Neural progenitor cell (in vitro differentiated cells): ENCODE data around the gene GALNT3. TPM values are rescaled to one million over a fixed set of nuclear protein-coding genes. Genes with fewer than 3 reads are reported as not detected.

Experiments
- DNase-seq: peaks from one replicate; pipeline ENCODE4 v3.0.0-alpha.2; 2016; ENCODE audit warnings: low spot score
- H2AFZ ChIP-seq: fragments of 200-600 bp; sonication (generic); replicated peaks from 2 replicates; pipeline ENCODE4 v1.6.1; 2016; ENCODE audit warnings: antibody characterized with exemption
- H3F3A ChIP-seq: fragments of 200-600 bp; sonication (generic); 2 replicates; pipeline ENCODE4 v1.6.1; 2016; ENCODE audit warnings: antibody characterized with exemption, low read depth
- H3K27ac ChIP-seq: fragments of 200-600 bp; sonication (generic); 2 replicates; pipeline ENCODE4 v1.5.1; 2016; ENCODE audit warnings: mild to moderate bottlenecking
- H3K27me3 ChIP-seq: fragments of 200-600 bp; sonication (generic); 2 replicates; pipeline ENCODE4 v1.6.1; 2016; ENCODE audit warnings: mild to moderate bottlenecking, moderate library complexity
- H3K36me3 ChIP-seq: fragments of 200-600 bp; sonication (generic); 2 replicates; pipeline ENCODE4 v1.5.1; 2016
- H3K4me1 ChIP-seq: fragments of 200-600 bp; sonication (generic); 2 replicates; pipeline ENCODE4 v1.6.1; 2016; ENCODE audit warnings: mixed run types
- H3K4me2 ChIP-seq: fragments of 200-600 bp; sonication (generic); 2 replicates; pipeline ENCODE4 v1.6.1; 2016
- H3K4me3 ChIP-seq: fragments of 200-600 bp; sonication (generic); 2 replicates; pipeline ENCODE4 v1.5.1; 2016
- H3K79me2 ChIP-seq: fragments of 200-600 bp; sonication (generic); 2 replicates; pipeline ENCODE4 v1.6.1; 2016; ENCODE audit warnings: low read depth
- H3K9ac ChIP-seq: fragments of 200-600 bp; sonication (generic); 2 replicates; pipeline ENCODE4 v1.6.1; 2016
- H3K9me3 ChIP-seq: fragments of 200-600 bp; sonication (generic); 2 replicates; pipeline ENCODE4 v1.5.1; 2016; ENCODE audit warnings: low read depth
- H4K20me1 ChIP-seq: fragments of 200-600 bp; sonication (generic); 2 replicates; pipeline ENCODE4 v1.6.1; 2016; ENCODE audit warnings: low read depth
- H3K27ac Mint-ChIP-seq: 3 replicates; pipeline ENCODE4 v1.8.0; 2021; ENCODE audit warnings: mixed read lengths
- H3K27me3 Mint-ChIP-seq: 2 replicates; pipeline ENCODE4 v1.8.0; 2022; ENCODE audit warnings: low read depth, mild to moderate bottlenecking, inconsistent platforms, moderate library complexity, mixed read lengths; ENCODE audit not compliant: insufficient read depth
- H3K36me3 Mint-ChIP-seq: 3 replicates; pipeline ENCODE4 v1.8.0; 2021; ENCODE audit warnings: mixed read lengths
- H3K4me1 Mint-ChIP-seq: 3 replicates; pipeline ENCODE4 v1.8.0; 2021; ENCODE audit warnings: mixed read lengths
- H3K4me3 Mint-ChIP-seq: 3 replicates; pipeline ENCODE4 v1.8.0; 2021; ENCODE audit warnings: mild to moderate bottlenecking, moderate library complexity, mixed read lengths
- H3K9me3 Mint-ChIP-seq: 3 replicates; pipeline ENCODE4 v1.8.0; 2020; ENCODE audit warnings: mixed read lengths
- EZH2 ChIP-seq: fragments of 200-600 bp; sonication (generic); IDR thresholded peaks from 2 replicates; pipeline ENCODE4 v1.6.1; 2017; ENCODE audit warnings: antibody characterized with exemption, mild to moderate bottlenecking, moderate library complexity
- EZH2phosphoT487 ChIP-seq: fragments of 200-600 bp; sonication (generic); IDR thresholded peaks from 2 replicates; pipeline ENCODE4 v1.6.1; 2017; ENCODE audit warnings: antibody characterized with exemption
- total RNA-seq: library from RNA; depleted of rRNA; stranded (reverse); fragments of >200 nt; gene quantifications from 2 replicates; pipeline ENCODE4 v1.2.3, GENCODE V29; 2015; ENCODE audit warnings: low replicate concordance
- TF ChIP-seq, protein P1 (sequence below): fragments of 200-600 bp; sonication (generic); IDR thresholded peaks from 2 replicates; pipeline ENCODE4 v1.5.1; 2017; ENCODE audit warnings: antibody characterized with exemption, mild to moderate bottlenecking

GALNT3 gene
- total RNA-seq, 1 donor from 2014 or later: 1.9 TPM

DNA sequence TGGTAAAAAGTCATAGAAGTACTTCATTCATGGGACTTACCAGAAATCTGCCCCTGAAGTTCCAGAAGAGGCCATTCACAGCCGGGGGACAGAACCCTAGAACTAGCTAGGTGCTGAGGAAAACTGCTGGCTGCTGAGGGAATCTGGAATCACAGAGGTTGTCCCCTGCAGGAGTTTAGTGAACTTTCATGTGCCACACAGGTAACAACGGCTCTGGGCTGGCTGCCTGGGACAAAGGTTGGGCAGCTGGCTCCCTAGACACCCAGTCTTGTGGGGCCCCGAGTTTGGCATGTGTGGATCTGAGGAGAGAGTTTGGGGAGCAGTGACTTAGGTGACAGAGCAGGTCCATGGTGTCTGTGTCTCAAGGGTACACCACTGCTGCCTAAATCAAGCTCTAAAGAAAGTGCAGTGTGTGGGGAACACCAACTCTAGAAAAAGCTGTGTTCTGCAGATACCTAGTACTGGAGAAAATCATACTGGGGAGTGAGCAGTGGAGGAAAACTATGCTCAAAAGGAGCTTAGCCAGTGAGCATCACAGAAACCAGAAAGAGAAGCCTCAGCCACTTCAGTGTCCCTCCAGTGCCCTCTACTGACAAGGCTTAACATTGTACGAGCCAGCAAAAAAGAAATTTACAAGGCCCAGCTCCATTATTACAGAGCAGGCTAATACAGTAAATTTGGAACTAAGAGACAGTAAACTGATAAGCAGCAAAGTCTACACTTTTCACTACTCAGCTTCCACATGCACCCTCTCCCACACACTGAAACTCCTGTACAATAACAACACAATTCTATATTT, 15.2 kb downstream of the GALNT3 start:
- Histone ChIP-seq H3K9ac (no peak overlapping the region), H3K4me2 (no peak overlapping the region), H3F3A (no peaks in the 10 kb centered on the region), H2AFZ (no peak overlapping the region), H3K27ac (no peak overlapping the region), H3K79me2 (no peaks in the 10 kb centered on the region), H3K27me3 (no peaks in the 10 kb centered on the region), H3K9me3 (no peaks in the 10 kb centered on the region), H3K4me1 (no peaks in the 10 kb centered on the region), H3K36me3 (no peaks in the 10 kb centered on the region), H4K20me1 (no peaks in the 10 kb centered on the region), H3K4me3 (no peak overlapping the region)
- H3K27ac Mint-ChIP-seq: no peak overlapping the region
- H3K36me3 Mint-ChIP-seq: no peaks in the 10 kb centered on the region
- H3K4me1 Mint-ChIP-seq: no peaks in the 10 kb centered on the region
- H3K27me3 Mint-ChIP-seq: no peaks in the 10 kb centered on the region
- H3K9me3 Mint-ChIP-seq: peaks cover 7% of the 10 kb centered on the region
- TF ChIP-seq EZH2phosphoT487: no peak
- TF ChIP-seq EZH2: no peak
- TF ChIP-seq, protein P1, sequence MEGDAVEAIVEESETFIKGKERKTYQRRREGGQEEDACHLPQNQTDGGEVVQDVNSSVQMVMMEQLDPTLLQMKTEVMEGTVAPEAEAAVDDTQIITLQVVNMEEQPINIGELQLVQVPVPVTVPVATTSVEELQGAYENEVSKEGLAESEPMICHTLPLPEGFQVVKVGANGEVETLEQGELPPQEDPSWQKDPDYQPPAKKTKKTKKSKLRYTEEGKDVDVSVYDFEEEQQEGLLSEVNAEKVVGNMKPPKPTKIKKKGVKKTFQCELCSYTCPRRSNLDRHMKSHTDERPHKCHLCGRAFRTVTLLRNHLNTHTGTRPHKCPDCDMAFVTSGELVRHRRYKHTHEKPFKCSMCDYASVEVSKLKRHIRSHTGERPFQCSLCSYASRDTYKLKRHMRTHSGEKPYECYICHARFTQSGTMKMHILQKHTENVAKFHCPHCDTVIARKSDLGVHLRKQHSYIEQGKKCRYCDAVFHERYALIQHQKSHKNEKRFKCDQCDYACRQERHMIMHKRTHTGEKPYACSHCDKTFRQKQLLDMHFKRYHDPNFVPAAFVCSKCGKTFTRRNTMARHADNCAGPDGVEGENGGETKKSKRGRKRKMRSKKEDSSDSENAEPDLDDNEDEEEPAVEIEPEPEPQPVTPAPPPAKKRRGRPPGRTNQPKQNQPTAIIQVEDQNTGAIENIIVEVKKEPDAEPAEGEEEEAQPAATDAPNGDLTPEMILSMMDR: peak; percentile 45
- DNase-seq: peak; percentile 28
- no peak overlapping the region for H3K4me3 Mint-ChIP-seq

DNA sequence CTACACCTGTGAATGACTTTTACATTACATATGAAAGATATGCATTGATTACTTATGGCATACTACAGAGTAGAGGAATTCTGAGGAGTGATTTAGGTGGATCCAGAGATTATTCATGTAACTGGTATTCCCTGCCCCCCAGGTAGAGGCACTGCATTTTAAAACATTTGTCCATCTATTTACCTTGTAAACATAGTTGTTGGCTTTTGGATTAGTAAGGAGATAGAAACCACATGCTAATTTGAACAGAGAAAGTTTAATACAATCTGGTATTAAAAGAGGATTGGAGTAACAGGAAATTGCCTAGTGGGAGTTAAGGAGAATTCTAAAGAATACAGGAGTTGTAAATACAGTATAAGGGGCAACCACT, 15.9 kb downstream of the GALNT3 start:
- H3K27ac ChIP-seq: no peak overlapping the region
- H3K79me2 ChIP-seq: no peaks in the 10 kb centered on the region

DNA sequence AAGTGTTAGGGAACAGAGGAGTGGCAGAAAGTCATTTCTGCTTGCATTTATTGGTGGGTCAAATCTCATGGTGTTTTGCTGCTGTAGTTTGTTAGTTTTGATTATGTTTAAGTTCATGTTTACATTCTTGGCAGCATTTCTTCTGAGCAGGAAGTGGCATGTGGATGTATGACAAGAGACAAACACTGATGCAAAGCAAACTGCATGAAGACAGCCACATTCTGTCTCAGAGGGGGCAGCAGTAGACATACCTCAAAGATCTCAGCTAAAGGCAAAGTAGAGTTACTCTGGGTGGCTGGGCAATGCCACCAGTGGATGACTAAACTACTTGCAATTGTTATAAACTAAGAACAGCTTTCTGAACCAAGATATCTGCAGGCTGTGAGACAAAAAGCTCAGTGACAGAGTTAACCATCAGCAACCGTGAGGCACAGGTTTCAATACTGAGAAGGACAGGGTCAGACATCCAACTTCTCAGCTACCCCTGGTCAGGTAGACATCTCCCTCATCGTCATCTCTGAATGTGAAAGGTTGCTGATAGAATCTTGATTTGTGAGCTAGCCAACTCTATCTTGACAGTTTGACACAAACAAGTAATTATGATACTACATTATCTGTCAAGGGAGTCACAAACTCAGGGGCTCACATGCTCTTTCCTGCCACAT, 16.4 kb downstream of the GALNT3 start:
- Histone ChIP-seq H3K79me2 (no peaks in the 10 kb centered on the region), H4K20me1 (no peaks in the 10 kb centered on the region), H3K4me3 (no peak overlapping the region), H3K4me2 (no peak overlapping the region), H3K4me1 (no peaks in the 10 kb centered on the region), H3K9me3 (no peaks in the 10 kb centered on the region), H3K27ac (no peak overlapping the region), H3F3A (no peaks in the 10 kb centered on the region), H3K36me3 (no peaks in the 10 kb centered on the region), H3K9ac (no peak overlapping the region), H2AFZ (no peak overlapping the region), H3K27me3 (no peaks in the 10 kb centered on the region)
- H3K36me3 Mint-ChIP-seq: no peaks in the 10 kb centered on the region
- H3K4me3 Mint-ChIP-seq: no peak overlapping the region
- H3K4me1 Mint-ChIP-seq: no peaks in the 10 kb centered on the region
- no peak overlapping the region for H3K27ac Mint-ChIP-seq
- no peak for DNase-seq
- TF ChIP-seq EZH2phosphoT487 (no peak), EZH2 (no peak)
- TF ChIP-seq, protein P1: no peak
- no peaks in the 10 kb centered on the region for H3K27me3 Mint-ChIP-seq
- peaks cover 7% of the 10 kb centered on the region for H3K9me3 Mint-ChIP-seq

More for the DNA sequence above, 15.9 kb downstream of the GALNT3 start:
- Histone ChIP-seq H3K36me3 (no peaks in the 10 kb centered on the region), H2AFZ (no peak overlapping the region), H3F3A (no peaks in the 10 kb centered on the region), H3K4me3 (no peak overlapping the region), H3K9me3 (no peaks in the 10 kb centered on the region), H3K9ac (no peak overlapping the region), H3K27me3 (no peaks in the 10 kb centered on the region), H3K4me2 (no peak overlapping the region), H4K20me1 (no peaks in the 10 kb centered on the region), H3K4me1 (no peaks in the 10 kb centered on the region)
- Mint-ChIP-seq H3K4me1 (no peaks in the 10 kb centered on the region), H3K27ac (no peak overlapping the region), H3K9me3 (peaks cover 7% of the 10 kb centered on the region), H3K36me3 (no peaks in the 10 kb centered on the region), H3K4me3 (no peak overlapping the region), H3K27me3 (no peaks in the 10 kb centered on the region)
- DNase-seq: no peak
- TF ChIP-seq EZH2: no peak
- TF ChIP-seq, protein P1: no peak
- TF ChIP-seq EZH2phosphoT487: no peak
